ENCODE measurements around the gene CENPH.
A peak's percentile ranks its signal among the peaks of the same experiment; 100 is the strongest.
"Not testable (repeated sequence)": the region's sequence is repeated elsewhere in the genome, so short reads cannot be mapped to it uniquely, and the experiment has no call there.

The CENPH gene

GRCh38 chr5:69225860-69226259 lies 36.5 kb downstream of the CENPH start:
- peaks cover 4% of the 10 kb centered on the region for H3K36me3 Mint-ChIP-seq
- no peaks in the 10 kb centered on the region for H3K27me3 Mint-ChIP-seq
- no peak overlapping the region for H3K4me3 Mint-ChIP-seq
- no peaks in the 10 kb centered on the region for H3K9me3 Mint-ChIP-seq
- H3K4me1 Mint-ChIP-seq, result peaks cover 8% of the 10 kb centered on the region
- H3K27ac Mint-ChIP-seq, result no peak overlapping the region

- Mint-ChIP-seq H3K4me3 (no peak overlapping the region), H3K36me3 (peaks cover 2% of the 10 kb centered on the region), H3K27ac (no peak overlapping the region), H3K9me3 (no peaks in the 10 kb centered on the region), H3K27me3 (no peaks in the 10 kb centered on the region), H3K4me1 (peaks cover 12% of the 10 kb centered on the region)
These were observed 40.8 kb downstream of the CENPH start for GRCh38 chr5:69230181-69230580.

GRCh38 chr5:69231281-69231680 lies 41.9 kb downstream of the CENPH start:
- Mint-ChIP-seq H3K27me3 (no peaks in the 10 kb centered on the region), H3K27ac (no peak overlapping the region), H3K9me3 (no peaks in the 10 kb centered on the region), H3K4me3 (no peak overlapping the region), H3K36me3 (peaks cover 1% of the 10 kb centered on the region), H3K4me1 (peaks cover 16% of the 10 kb centered on the region)

GRCh38 chr5:69231851-69232250 lies 42.5 kb downstream of the CENPH start:
- Mint-ChIP-seq H3K27ac (no peak overlapping the region), H3K27me3 (no peaks in the 10 kb centered on the region), H3K4me1 (peaks cover 22% of the 10 kb centered on the region), H3K4me3 (no peak overlapping the region), H3K9me3 (no peaks in the 10 kb centered on the region), H3K36me3 (peaks cover 1% of the 10 kb centered on the region)

DNA sequence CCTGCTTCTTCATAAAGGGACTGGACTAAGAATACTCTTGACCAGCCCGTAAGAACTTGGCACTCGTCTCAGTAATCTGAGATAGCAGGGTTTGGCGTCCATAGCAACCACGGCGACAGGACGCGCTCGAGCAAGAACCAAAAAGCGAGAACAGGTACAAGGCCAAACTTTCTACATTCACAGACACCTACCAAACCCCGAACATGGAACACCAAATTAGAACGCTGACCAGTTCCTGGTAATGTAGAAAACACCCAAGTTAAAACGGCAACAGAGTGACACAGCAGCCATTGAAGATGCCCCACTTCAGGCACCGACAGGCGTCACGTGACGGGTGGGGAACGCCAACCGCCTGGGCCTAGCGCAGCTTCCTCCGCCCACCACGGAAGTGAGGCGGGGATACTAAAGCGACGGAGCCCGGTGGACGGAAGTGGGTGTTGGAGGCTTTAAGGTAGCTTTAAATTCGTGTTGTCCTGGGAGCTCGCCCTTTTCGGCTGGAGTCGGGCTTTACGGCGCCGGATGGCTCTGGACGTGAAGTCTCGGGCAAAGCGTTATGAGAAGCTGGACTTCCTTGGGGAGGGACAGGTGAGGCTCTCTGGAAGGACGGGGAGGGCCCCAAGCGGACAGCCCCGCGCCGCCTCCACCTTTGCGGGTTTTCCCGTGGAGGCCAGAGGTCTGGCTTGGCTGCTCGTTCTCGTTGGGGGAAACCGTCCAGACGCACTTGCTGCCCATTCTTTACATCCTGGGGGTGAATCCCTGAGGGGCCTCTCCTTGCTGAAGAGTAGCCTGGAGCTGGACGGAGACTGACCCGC lies 45.3 kb downstream of the CENPH start, which contains the start of gene CDK7:
Gene CDK7, plus strand, starts transcription at position 430 of the 812 bp plus-strand sequence. Its CDS starts 90 bp downstream, at position 520.
- no peaks in the 10 kb centered on the region for H3K27me3 Mint-ChIP-seq
- peak within 1 kb of the TSS; percentile 98 for H3K4me3 Mint-ChIP-seq
- no peaks in the 10 kb centered on the region for H3K9me3 Mint-ChIP-seq
- peak within 1 kb of the TSS; percentile 95 for H3K27ac Mint-ChIP-seq
- H3K36me3 Mint-ChIP-seq, result peaks cover 5% of the 10 kb centered on the region
- H3K4me1 Mint-ChIP-seq, result peaks cover 46% of the 10 kb centered on the region

DNA sequence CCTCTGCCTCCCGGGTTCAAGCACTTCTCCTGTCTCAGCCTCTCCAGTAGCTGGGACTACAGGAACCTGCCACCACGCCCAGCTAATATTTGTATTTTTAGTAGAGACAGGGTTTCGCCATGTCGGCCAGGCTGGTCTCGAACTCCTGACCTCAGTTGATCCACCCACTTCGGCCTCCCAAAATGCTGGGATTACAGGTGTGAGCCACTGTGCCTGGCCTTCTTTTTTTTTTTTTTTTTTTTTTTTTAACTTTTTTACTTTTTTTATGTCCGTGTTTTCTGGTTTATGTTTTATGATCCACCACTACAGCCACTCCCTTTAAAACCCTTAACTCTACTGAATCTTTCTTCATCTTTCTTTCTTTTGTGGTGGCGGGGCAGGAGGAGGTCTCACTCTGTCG lies 47.4 kb downstream of the CENPH start:
- H3K36me3 Mint-ChIP-seq, result peaks cover 17% of the 10 kb centered on the region
- peaks cover 55% of the 10 kb centered on the region for H3K4me1 Mint-ChIP-seq
- H3K27ac Mint-ChIP-seq, result peak overlapping the region; percentile 76
- not testable (repeated sequence) for H3K9me3 Mint-ChIP-seq, H3K27me3 Mint-ChIP-seq
- H3K4me3 Mint-ChIP-seq, result peak overlapping the region; percentile 88

DNA sequence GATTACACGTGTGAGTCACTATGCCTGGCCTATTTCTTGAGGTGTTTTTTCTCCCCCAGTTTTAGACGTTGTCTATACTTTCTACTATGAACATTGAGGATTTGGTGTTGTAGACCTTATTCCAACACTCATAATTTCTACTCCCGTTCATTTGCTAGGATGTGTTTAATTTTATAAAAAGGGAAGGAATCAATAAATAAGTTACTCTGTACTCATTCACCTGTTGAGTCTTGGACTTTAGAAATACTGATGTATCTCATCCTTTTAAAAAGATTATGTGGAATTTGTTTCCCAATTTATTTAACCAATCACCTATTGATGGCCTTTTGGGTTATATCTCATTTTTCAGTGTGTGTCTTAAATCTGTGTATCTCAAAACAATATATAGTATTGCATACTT lies 48.5 kb downstream of the CENPH start:
- H3K9me3 Mint-ChIP-seq, result no peaks in the 10 kb centered on the region
- no peak overlapping the region for H3K27ac Mint-ChIP-seq
- H3K27me3 Mint-ChIP-seq, result no peaks in the 10 kb centered on the region
- H3K36me3 Mint-ChIP-seq, result peaks cover 21% of the 10 kb centered on the region
- peak overlapping the region; percentile 88 for H3K4me3 Mint-ChIP-seq
- peaks cover 65% of the 10 kb centered on the region for H3K4me1 Mint-ChIP-seq

DNA sequence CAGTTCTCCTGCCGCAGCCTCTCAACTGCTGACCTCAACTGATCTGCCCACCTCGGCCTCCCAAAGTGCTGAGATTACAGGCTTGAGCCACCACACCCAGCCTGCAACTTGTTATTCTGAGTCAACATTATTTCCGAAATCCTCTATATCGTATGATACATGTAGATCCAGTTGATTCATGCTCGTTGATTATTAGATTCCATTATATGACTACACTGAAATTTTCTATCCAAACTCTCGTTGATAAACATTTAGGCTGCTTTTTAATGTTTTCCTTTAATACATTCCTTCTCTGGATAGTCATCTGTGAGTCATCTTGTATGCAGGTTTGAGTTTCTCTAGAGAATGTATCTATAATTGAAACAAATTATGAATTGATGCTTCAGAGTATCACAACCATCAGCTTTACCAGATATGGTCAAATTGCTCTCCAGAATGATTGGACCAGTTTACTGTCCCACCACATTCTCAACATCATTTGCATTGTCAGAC lies 49.4 kb downstream of the CENPH start:
- Mint-ChIP-seq H3K9me3 (no peaks in the 10 kb centered on the region), H3K27me3 (no peaks in the 10 kb centered on the region), H3K4me3 (no peak overlapping the region), H3K27ac (no peak overlapping the region), H3K4me1 (peaks cover 71% of the 10 kb centered on the region), H3K36me3 (peaks cover 22% of the 10 kb centered on the region)

GRCh38 chr5:69242215-69242927 lies 53.0 kb downstream of the CENPH start:
- H3K27ac Mint-ChIP-seq, result no peak overlapping the region
- H3K27me3 Mint-ChIP-seq, result no peaks in the 10 kb centered on the region
- H3K9me3 Mint-ChIP-seq, result peaks cover 7% of the 10 kb centered on the region
- no peak overlapping the region for H3K4me3 Mint-ChIP-seq
- H3K4me1 Mint-ChIP-seq, result peaks cover 73% of the 10 kb centered on the region
- H3K36me3 Mint-ChIP-seq, result peaks cover 33% of the 10 kb centered on the region

- Mint-ChIP-seq H3K27ac (no peak overlapping the region), H3K27me3 (no peaks in the 10 kb centered on the region), H3K4me1 (peaks cover 63% of the 10 kb centered on the region), H3K4me3 (no peak overlapping the region), H3K36me3 (peaks cover 40% of the 10 kb centered on the region), H3K9me3 (peaks cover 11% of the 10 kb centered on the region)
These were observed 55.6 kb downstream of the CENPH start for GRCh38 chr5:69245031-69245430.

- Mint-ChIP-seq H3K4me1 (peaks cover 47% of the 10 kb centered on the region), H3K4me3 (no peak overlapping the region), H3K9me3 (peaks cover 11% of the 10 kb centered on the region), H3K27ac (no peak overlapping the region), H3K36me3 (peaks cover 28% of the 10 kb centered on the region), H3K27me3 (no peaks in the 10 kb centered on the region)
These were observed 58.6 kb downstream of the CENPH start for GRCh38 chr5:69248019-69248418.

GRCh38 chr5:69250593-69250992 lies 61.2 kb downstream of the CENPH start:
- peak overlapping the region; percentile 35 for H3K27ac Mint-ChIP-seq
- H3K4me3 Mint-ChIP-seq, result no peak overlapping the region
- peaks cover 23% of the 10 kb centered on the region for H3K36me3 Mint-ChIP-seq
- peaks cover 11% of the 10 kb centered on the region for H3K9me3 Mint-ChIP-seq
- no peaks in the 10 kb centered on the region for H3K27me3 Mint-ChIP-seq
- H3K4me1 Mint-ChIP-seq, result peaks cover 29% of the 10 kb centered on the region

DNA sequence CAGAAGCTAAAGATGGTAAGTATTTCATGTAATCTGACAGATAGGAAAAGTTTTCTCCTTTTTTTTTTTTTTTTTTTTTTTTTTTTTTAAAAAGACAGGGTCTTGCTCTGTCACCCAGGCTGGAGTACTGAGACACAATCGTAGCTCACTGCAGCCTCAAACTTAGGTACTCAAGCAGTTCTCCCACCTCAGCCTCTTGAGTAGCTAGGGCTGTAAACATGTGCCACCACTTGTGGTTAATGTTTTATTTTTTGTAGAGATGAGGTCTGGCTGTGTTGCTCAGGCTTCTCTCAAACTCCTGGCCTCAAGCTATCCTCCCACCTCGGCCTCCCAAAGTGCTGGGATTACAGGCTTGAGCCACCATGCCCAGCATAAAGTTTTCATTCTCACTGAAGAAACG lies 63.1 kb downstream of the CENPH start:
- Mint-ChIP-seq H3K36me3 (peaks cover 15% of the 10 kb centered on the region), H3K27ac (no peak overlapping the region), H3K4me1 (peaks cover 12% of the 10 kb centered on the region), H3K9me3 (peaks cover 3% of the 10 kb centered on the region), H3K27me3 (no peaks in the 10 kb centered on the region), H3K4me3 (no peak overlapping the region)

- not testable (repeated sequence) for H3K36me3 Mint-ChIP-seq, H3K4me1 Mint-ChIP-seq, H3K27ac Mint-ChIP-seq, H3K9me3 Mint-ChIP-seq, H3K4me3 Mint-ChIP-seq, H3K27me3 Mint-ChIP-seq
These were observed 66.6 kb downstream of the CENPH start for GRCh38 chr5:69255940-69256339.

GRCh38 chr5:69257577-69257976 lies 68.2 kb downstream of the CENPH start:
- H3K4me1 Mint-ChIP-seq, result no peaks in the 10 kb centered on the region
- H3K4me3 Mint-ChIP-seq, result no peak overlapping the region
- no peaks in the 10 kb centered on the region for H3K9me3 Mint-ChIP-seq
- H3K27ac Mint-ChIP-seq, result no peak overlapping the region
- peaks cover 12% of the 10 kb centered on the region for H3K36me3 Mint-ChIP-seq
- H3K27me3 Mint-ChIP-seq, result no peaks in the 10 kb centered on the region
